ENCODE data around the gene GALK2.

GRCh38 chr15:49121901-49122300 lies 48.1 kb upstream of the GALK2 start:
- TF ChIP-seq CTCF (IDR thresholded peaks at IDR 0.05): no peak
- TF ChIP-seq POLR2A (IDR thresholded peaks at IDR 0.05): no peak
